GM21447 (cell line): ENCODE data around the gene UGT2A2.
"Not testable (repeated sequence)": the region's sequence is repeated elsewhere in the genome, so short reads cannot be mapped to it uniquely, and the experiment has no call there.

ENCODE experiments used
- ATAC-seq: cut with Tn5 transposase; IDR thresholded peaks from one replicate; pipeline ENCODE4 v1.9.1; 2021; ENCODE audit not compliant: unreplicated experiment

Gene UGT2A2

GRCh38 chr4:69639542-69639941 lies at the start of gene UGT2A2:
Gene UGT2A2, minus strand, starts transcription at chr4:69639642. Its CDS starts 2 bp downstream, at chr4:69639640.
- no peak for ATAC-seq

GRCh38 chr4:69684804-69685203 lies 45.4 kb upstream of the UGT2A2 start:
- ATAC-seq, result no peak

- no peak for ATAC-seq
Observed at GRCh38 chr4:69668680-69669079, 29.2 kb upstream of the UGT2A2 start.

- not testable (repeated sequence) for ATAC-seq
Observed at GRCh38 chr4:69664009-69664408, 24.6 kb upstream of the UGT2A2 start.

DNA sequence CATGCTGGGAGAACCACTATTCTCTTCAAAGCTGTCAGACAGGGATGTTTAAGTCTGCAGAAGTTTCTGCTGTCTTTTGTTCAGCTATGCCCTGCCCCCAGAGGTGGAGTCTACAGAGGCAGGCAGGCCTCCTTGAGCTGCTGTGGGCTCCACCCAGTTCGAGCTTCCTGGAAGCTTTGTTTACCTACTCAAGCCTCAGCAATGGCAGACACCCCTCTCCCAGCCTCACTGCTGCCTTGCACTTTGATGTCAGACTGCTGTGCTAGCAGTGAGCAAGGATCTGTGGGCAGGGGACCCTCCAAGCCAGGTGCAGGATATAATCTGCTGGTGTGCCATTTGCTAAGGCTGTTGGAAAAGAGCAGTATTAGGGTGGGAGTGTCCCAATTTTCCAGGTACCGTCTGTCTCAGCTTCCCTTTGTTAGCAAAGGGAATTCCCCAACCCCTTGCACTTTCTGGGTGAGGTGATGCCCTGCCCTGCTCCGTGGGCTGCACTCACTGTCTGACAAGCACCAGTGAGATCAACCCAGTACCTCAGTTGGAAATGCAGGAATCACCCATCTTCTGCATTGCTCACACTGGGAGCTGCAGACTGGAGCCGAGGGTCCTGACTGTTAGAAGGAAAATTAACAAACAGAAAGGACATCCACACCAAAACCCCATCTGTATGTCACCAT lies 21.8 kb upstream of the UGT2A2 start:
- ATAC-seq, result not testable (repeated sequence)

GRCh38 chr4:69658133-69658532 lies 18.7 kb upstream of the UGT2A2 start:
- no peak for ATAC-seq

GRCh38 chr4:69656653-69657158 lies 17.3 kb upstream of the UGT2A2 start:
- no peak for ATAC-seq

DNA sequence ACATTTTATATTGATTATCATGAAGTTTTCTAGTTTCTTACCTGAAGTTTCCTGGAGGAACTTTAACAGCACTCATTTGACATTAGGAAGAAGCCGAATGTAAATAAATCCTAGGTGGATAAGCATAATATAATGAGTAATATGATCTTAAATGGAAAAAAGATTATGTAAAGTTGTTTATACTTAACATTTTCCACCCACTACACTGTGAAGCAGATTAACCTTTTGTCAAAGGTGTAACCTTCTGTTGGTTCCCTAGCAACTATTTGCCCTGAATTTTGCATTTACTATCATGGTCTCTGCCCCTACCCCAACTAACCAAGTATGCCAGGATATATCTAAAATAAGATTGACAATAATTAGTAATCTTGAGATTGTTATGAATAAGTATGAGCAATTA lies 13.7 kb upstream of the UGT2A2 start, which contains the start of gene UGT2A1:
Gene UGT2A1 (minus strand): TSS at position 101 of the 400 bp plus-strand sequence. CDS start 5,603 bp downstream, outside the sequence.
- ATAC-seq, result no peak

DNA sequence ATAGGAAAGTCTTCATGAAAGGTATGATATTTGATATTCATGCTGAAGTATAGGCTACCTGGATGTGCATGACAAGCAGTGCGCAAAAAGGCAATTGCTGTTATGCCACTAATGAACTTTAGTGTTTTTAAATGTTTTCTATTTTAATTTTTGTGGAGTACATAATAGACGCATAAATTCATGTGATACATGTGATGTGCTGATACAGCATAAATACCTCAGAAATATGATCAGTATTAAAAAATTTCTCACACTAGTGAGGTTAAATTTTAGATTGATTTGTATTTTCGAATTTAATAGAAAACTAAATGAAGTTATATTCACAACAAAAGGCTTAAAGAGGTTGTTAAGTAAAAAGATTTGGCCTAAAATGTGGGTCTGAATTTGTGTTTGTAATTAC lies 11.4 kb upstream of the UGT2A2 start:
- ATAC-seq, result no peak

DNA sequence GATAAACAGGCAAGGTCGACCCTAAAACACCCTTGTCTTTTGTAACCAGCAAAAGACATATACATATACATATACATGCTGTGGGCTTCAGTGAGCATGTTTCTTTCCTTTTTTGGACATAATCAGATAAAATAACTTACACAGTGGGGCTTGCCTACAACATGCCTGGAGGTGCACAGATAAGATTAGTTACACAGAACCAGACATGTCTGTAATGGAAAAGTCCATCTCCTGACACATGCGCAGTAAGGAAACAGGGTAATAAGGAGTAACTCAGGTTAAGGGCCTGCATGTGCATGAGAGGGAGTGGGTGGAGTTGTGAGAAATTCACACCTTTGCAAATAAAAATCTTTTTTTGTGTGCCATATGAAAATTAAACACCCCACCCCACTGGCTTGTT lies 10.2 kb upstream of the UGT2A2 start:
- no peak for ATAC-seq

DNA sequence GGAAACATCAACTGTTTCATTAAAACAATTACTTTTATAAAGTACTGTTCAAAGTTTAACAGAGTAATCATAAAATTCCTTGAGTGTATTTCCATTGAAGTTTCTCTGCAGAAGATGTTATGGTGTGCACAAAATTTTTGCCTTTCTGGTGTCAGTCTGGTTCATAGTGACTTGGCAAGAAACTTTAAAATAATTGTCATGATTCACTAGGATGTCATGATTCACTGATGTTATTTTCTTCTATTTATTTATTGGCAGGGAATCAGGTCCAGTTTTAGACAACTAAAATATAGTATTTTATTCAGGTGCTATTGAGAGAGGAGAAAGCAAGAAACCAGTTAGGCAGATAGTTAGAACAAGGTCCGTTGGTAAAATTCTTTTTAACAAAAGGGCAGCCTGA lies 9.8 kb upstream of the UGT2A2 start:
- ATAC-seq, result no peak

DNA sequence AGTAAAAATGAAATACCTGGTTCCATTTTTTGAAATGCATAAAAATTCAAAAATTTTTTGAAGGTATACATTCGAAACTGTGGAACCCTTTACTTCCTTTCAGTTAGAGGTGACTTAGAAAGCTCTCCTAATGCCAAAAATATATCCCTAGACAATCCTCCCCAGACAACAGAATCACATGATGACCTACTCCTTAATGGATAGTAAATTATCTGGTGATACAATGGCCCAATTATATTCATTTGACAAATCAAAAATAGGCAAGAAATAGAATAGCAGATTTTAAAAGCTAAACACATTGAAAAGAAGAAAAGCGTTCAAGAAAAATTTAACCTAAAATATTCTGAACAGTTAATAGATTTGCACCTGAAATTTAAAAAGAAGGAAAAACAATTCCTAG lies 3.5 kb upstream of the UGT2A2 start:
- ATAC-seq, result no peak

DNA sequence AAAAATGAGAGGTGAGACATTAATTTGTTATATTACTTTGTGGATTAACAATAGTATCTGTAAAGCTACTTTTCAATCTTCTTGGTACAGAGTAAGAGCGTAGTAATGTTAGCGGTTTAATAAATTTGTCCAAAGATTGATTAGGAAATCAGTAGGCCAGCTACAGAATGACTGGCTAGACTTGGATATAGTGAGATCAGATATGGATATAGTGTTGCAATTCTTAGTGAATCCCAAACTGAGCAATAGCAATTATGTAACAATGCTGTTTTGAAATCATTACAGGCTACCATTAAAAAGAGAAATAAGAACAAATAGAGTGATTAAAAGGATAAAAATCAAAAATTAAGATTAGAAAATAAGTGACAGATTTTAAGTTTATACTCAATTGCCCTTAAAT lies 847 bp upstream of the UGT2A2 start:
- no peak for ATAC-seq

DNA sequence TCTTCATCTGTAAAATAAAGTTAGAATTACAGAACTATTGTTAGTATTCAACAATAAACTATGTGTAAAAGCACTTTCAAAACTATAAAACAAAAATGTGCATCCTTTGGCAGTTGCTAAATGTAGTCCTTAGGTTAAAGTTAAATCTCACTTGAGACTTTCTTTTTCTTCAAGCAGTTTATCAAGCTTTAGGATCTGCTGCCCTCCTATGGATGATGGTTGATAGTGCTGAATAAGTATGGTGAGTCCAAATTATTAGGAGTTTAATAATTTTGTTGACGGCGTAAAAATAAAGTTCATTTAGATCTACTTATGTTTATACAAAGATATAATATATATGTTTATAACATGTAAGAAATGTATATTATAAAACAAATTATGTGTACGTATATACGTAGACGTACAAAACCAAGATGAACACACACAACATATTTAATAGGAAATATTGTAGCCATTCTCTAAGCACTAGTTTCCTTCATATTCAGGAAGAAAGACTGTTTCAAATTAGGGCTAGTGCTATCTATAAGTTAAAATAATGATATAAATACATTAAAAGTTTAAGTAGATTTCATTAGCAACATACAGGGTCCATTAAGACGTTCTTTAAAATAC lies 22.3 kb downstream of the UGT2A2 start:
- ATAC-seq, result no peak

- ATAC-seq, result no peak
Observed at GRCh38 chr4:69610484-69610883, 29.0 kb downstream of the UGT2A2 start.

DNA sequence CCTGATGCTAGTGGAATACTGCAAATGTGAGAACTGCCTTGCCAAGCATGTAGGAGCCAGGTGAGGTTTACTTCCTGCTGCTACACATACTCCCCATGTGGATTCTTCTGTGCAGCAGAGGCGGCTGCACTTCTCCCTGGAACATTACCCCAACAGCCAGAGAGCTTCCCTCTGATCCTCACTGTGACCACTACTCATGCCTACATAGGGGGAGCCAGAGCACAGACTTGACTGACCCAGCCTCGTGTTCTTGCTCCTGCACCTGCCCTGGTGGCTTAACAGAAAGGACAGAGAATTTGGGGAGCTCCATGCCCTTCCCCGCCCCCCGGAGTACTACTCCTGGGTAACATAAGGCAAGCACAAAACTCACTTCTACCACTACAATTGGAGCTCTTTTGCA lies 38.4 kb downstream of the UGT2A2 start:
- no peak for ATAC-seq

DNA sequence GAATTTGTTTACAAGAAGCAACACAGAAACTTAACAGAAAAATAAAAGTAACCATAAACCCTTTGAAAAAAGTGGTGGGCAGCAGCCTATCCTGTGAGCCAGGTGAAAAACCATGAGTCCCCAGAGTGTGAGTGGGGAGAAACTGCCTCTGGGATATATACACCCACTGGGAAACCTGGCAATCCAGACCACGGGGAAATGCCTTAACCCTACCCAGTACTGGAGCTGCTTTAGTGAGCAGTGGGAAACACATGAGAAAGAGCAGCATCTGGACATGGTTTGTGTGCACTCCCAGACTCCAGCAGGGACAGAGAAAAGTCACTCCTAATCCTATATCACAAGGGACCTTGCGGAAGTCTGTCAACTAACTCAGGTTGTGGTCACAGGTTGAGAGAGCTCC lies 39.4 kb downstream of the UGT2A2 start:
- no peak for ATAC-seq

- ATAC-seq, result no peak
Observed at GRCh38 chr4:69594382-69594781, 45.1 kb downstream of the UGT2A2 start.

- ATAC-seq, result no peak
Observed at GRCh38 chr4:69591364-69591763, 48.1 kb downstream of the UGT2A2 start.

DNA sequence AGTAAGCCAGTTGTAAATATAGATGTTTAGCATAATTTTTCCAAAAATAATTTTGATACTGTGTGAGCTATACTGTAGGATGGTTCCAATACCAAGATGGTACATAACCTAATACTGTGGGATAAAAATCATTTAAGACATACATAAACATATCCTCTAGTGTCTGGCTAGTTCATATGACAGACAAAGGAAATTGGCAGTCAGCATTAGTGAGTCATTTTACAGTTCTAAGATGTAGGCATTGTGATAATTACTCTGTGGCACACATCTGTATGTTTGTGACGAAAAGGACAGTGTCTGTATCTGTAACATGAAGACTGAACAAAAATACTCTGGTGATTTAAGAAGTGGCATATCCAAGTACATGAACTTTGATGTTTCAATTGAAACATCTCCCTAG lies 49.6 kb downstream of the UGT2A2 start:
- ATAC-seq, result no peak

DNA sequence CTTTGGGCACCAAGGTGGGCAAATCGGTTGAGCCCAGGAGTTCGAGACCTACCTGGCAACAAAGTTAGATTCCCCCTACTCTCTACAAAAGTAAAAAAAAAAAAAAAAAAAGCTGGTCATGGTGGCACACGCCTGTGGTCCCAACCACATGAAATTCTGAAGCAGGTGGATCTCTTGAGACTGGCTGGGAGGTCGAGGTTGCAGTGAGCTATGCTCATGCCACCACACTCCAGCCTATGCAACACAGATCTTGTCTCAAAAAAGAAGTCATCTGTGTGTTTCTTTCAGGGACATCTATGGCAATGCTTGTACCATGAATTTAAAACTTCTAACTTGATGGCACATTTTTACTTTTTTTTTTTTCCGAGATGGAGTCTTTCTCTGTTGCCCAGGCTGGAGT lies 55.3 kb downstream of the UGT2A2 start:
- no peak for ATAC-seq

GRCh38 chr4:69583543-69583942 lies 55.9 kb downstream of the UGT2A2 start:
- ATAC-seq, result no peak

DNA sequence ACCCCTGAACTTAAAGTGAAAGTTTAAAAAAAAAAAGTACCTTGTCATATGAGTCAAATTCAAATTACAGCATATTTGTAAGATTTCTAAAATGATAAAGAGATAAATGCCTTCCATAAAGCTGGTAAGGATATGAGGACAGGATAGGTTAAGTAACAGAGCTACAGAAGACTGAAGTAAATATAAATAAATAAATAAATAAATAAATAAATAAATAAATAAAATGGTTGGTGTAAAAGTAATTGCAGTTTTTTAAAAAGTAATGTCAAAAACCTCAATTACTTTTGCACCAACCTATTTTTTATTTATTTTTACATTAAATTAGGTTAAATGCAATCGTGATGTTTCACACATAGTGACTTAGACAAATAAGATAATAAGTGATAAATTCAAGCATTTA lies 62.2 kb downstream of the UGT2A2 start:
- ATAC-seq, result no peak
